H54 (cell line): ENCODE measurements around the gene NEK5.
A peak's percentile ranks its signal among the peaks of the same experiment; 100 is the strongest.

ENCODE experiments used
- DNase-seq: peaks from one replicate; pipeline ENCODE4 v3.0.0; 2011; ENCODE audit warnings: low spot score, mixed read lengths; ENCODE audit not compliant: insufficient read length
- FAIRE-seq: peaks from 3 replicates; lab custom pipeline; 2011; peaks lifted over from hg19 to GRCh38; lab: Jason Lieb, UNC
- POLR2A ChIP-seq: IDR thresholded peaks from 2 replicates; pipeline ENCODE4 v1.6.1; 2011; ENCODE audit warnings: low read depth, mild to moderate bottlenecking, low read length

NEK5 gene

DNA sequence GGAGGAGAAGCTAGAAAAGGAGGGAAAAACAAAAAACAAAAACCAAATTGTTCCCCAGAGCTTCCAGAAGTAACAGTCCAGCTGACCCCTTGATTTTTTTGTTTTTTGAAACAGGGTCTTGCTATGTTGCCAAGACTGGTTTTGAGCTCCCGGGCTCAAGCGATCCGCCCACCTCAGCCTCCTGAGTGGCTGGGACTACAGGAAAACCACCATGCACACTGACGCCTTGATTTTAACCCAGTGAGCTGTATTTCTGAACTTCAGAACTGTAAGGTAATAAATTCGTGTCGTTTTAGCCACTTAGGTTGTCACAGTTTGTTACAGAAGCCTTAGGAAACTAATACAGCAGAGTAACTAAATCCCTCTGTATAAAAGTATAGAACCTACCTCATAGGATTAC, 31.6 kb upstream of the NEK5 start:
- TF ChIP-seq POLR2A, result no peak
- FAIRE-seq, result no peak
- DNase-seq, result no peak

DNA sequence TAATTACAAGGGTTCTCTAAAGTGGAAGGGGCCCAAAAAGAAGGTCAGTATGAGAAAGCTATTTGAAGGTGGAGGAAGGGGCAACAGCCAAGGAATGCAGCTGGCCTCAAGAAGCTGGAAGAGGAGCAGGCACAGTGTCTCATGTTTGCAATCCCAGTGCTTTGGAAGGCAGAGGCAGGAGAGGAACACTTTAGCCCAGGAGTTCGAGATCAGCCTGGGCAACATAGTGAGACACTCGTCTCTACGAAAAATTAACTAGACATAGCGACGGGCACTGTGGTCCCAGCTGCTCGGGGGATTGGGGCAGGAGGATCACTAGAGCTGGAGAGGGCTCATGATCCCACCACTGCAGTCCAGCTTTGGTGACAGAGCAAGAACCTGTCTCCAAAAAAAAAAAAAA, 31.2 kb upstream of the NEK5 start:
- FAIRE-seq, result no peak
- no peak for TF ChIP-seq POLR2A

DNA sequence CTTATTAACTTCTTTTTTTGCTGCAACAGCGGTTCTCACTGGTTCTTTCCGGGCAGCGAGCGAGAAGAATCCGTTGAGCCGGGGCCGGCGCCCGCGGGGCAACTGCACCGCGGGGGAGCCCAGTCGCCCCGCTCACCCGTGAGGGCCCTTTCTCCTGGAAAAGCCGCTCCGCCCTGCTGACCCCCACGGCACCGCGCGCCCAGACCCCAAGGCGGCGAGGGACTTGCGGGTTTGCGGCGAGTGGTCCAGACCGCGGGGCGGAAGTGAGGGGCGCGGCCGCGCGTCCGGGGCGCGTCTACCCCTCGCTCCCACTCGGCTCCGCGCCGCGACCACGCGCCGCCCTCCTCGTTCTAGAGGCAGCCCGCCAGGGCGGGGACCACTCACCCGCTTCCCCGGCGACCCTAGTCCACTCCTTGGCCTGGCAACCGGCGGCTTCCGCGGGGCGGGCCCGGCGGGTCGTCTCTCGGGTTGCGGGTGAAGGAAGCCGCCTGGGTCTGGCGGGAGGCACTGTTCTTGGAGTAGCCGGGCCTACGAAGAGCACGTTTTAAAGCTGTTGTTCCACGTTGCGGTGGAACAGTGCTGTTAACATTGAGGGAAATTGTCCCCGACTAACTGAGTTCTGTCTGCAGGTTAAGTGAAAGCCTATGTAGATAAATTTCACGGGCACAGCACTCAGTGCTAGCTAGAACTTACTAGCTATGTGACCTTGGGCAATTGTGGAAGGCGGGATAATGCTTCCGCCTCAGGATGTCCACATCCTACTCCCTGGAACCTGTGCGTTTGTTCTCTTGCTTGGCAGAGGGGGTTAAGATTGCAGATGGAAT, 30.5 kb upstream of the NEK5 start, which contains the start of gene NEK3:
TSS of gene NEK3 (minus strand) at position 439 of the 824 bp plus-strand sequence. CDS start 3,406 bp downstream, outside the sequence.
- TF ChIP-seq POLR2A, result 0 out of 2 replicates have a peak, but pooled peaks have one; percentile 11
- FAIRE-seq (no peak), DNase-seq (peak; percentile 44)

More for the DNA sequence above, 31.2 kb upstream of the NEK5 start:
- DNase-seq, result no peak

DNA sequence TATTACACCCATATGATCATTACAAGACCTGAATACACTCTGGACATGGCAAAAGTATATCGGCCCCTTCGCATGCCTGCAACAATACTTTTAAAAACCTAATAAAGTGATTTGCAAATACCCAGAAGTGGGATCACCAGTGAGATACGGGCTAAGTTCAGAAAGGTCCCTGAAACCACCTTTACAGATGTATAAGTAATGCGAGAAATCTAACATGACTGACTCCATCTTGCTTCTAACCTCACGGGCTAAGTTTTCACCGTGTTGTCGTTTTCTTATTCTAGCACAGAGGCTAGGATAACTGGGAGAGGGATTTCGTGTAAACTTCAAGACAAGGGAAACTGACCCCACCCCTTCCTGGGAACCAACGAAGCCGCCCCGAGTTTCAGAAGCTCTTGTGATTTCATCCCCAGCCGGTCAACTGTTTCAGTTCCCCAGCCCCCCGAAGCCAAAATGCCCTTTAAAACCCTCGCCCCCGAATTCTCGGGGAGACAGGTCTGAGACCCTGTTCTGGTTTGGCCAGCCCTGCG, 29.8 kb upstream of the NEK5 start:
- DNase-seq (no peak), FAIRE-seq (no peak)
- TF ChIP-seq POLR2A, result no peak

DNA sequence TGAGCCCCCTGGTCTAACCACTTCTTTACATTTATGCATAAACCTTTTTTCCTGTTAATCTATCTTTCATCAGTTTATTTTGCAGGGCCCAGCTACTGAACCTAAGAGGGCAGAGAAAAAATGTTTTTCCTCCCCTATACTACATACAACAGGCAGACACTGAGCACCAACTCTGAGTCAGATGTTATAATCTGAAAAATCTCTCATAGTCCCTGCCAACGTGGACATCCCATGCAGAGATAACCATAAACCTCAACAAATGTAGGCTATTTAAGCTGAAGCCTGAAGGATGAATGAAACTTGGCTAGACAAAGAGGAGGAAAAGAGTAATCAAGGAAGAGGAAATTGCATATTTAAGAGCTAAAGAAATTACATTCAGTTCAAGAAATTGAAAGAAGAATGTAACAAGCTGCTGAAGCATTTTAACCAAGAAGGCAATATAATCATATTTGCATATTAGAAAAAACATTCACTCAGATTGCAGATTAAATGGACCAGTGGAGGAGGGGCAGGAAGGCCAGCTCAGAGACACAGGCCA, 27.9 kb upstream of the NEK5 start:
- TF ChIP-seq POLR2A, result no peak
- FAIRE-seq (no peak), DNase-seq (no peak)

DNA sequence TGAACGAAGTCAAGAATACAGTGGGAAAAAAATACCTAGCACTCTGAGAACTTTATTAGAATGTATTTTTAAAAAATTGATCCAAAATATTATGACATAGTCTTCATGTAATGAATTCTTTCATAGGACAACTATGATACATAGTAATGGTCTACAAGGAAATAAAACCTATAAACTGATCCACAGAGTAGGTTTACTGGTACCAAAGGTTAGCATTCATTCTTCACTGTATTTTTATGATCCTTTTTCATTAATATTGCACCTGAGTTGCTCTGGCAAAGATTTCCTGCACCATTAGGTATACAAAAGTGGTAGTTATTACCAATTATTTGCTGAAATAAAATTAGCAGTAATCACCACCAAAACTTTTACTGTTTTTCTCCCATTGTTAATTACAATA, 26.3 kb upstream of the NEK5 start:
- no peak for DNase-seq
- no peak for FAIRE-seq

DNA sequence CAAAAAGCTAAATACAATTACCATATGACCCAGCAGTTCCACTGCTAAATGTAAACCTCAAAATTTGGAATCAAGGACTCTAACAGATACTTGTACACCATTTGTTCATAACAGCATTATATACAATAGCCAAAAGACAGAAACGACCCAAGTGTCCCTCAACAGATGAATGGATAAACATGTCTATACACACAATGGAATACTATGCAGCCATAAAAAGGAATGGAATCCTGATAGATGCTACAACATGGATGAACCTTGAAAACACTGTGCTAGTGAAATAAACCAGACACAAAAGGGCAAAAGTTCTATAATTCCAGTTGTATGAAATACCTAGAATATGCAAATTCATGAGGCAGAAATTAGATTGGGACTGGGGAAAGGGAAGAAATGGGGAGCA, 18.4 kb upstream of the NEK5 start:
- FAIRE-seq (no peak), DNase-seq (no peak)
- TF ChIP-seq POLR2A, result no peak

More for the DNA sequence above, 26.3 kb upstream of the NEK5 start:
- TF ChIP-seq POLR2A, result no peak

DNA sequence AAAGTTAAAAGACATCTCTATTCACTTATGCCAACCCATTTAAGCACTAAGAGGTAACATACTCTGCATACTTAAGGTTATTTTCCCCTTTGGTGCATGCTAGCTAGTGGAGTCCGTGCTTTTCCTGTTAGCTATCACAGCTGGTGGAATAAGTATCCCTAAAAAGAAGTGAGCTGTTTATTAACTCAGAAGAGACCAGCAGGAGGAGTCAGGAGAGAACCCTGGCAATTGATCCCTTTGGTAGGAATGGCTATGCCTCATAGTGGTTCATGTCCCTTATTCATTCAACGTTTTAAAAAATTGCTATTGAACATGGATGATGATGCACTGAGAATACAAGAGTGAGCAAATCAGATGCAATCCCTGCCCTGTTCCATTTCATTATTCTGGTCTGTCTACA, 12.4 kb upstream of the NEK5 start:
- no peak for FAIRE-seq
- TF ChIP-seq POLR2A, result no peak
- DNase-seq, result no peak

DNA sequence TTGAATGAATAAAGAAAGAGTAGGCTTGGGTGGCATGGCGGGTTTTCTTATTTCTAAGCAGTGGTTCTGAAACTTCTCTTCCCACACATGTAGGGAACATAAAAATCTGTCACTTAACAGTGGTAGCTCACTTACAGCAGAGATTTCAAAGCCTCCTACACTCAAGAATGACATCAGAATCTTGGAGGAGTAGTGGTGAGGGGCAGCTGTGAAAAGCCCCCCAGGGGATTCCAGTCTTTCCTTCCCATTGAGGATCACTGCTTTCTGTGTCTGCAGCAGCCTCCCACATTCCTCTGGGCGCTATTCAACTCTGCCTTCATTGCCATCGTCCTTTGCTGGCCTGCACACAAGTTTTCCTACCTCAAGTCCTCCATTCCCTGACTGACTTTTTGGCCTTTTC, 8.6 kb upstream of the NEK5 start:
- DNase-seq (no peak), FAIRE-seq (no peak)
- TF ChIP-seq POLR2A, result no peak

DNA sequence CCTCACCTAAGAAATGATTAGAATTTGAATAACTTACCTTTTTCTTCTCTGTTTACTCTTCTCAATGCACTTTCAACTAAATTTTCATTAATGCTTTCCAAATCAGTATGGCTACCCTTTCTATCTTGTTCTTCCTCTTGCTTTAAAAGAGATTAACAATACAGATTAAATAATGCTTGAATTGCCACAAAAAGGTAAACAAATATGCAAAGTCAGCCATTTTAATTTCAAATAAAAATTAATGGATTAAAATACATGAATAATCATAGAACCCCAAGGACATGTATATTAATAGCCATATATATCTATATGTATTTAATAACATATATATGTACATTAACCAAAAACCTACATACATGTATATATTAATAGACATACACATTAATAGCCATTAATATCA, 7.9 kb upstream of the NEK5 start:
- no peak for TF ChIP-seq POLR2A
- FAIRE-seq (no peak), DNase-seq (no peak)

DNA sequence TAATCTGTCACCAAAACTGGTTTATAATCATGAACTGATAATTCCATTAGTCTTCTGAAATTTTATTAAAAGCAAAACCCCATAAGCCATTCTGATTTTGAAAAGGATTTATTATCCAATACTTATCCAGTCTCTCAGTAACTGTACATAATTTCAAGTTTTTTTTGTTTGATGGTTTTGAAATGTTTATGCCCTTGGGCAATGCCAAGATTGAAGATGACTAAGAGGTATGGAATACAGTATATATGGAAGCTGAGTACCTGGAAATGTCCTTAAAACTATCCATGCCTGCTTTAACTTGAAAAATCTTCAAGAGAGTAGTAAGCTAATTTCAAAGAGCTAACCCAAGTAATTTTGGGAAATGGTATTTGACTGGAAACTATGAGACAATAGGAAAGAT, 1.8 kb upstream of the NEK5 start:
- DNase-seq, result no peak
- no peak for TF ChIP-seq POLR2A
- no peak for FAIRE-seq

DNA sequence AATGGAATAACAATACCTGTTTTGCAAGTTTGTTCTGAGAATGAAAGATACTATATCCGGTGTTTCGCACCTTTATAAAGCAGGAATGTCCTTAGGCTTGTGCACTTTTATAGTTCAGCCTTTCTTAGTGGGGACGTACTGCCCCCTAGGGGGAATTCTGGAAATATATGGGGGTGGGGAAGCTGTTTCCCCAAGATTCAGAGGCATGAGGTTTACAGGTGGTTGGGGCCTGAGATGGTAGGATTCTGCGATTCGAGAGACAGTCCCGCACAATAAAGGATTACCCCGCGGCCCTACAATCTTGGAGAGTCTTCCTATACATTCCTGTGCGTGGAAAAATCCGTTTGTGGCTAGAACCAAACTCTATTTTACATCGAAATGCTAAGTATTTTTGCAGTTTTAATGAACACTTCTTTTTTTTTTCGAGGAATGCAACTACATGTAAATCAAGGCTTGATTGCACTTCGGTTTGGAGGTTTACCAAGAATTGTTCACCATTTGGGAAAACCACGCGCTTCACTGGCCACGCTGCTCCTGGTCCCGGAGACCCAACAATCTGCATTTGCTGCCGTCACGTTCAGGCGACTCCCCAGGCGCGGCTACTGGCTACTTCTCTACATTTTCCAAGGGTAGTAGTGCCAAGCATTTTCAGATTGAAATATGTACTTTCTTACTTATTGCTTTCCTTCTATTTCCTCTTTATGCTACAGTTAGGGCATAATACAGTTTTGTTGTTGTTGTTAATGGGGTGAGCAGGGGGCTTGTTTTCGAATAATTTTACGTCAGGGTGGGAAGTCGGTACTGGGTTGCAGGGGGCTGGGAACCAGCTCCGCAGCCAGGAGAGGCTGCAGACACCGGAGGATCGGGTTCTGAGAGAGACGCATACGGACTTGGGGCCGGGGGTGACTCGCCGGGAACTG, 830 bp downstream of the NEK5 start:
- no peak for FAIRE-seq
- no peak for TF ChIP-seq POLR2A
- DNase-seq, result peak; percentile 25

DNA sequence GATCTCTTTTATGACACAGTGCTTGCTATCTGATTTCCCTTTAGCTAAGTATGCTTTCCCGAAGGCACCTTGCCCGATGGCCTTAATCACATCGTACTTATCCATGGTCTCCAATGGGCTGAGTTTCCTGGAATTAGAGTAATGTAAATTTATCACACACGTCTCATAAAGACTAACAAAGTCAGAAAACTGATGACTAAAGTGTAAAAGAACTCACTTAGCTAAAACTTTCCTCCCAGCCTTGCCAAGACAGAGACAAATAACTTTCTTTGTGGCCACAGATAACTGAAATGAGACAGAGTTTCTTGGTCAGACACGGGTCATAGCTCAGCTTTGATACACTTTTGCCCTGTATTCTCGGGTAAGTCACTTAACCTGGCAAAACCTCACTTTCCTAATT, 1.5 kb downstream of the NEK5 start:
- TF ChIP-seq POLR2A, result no peak
- no peak for FAIRE-seq
- DNase-seq, result peak; percentile 3

DNA sequence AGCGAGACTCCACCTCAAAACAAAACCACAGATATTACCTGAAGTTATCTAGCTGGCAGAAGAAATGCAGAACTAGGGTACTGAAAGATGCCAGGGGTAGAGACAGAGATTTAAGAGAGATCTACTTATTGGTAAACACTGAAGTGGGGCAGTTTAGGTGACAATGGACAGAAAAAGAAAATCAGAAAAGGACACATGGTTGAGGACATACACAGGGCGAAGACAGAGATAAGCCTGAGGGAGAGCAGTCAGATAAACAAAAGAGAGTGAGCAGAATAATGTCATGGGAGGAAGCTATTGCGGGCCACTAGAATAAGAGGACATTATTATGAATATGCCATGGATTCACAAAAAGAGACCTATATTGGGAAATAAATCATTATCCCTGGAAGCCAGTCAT, 3.3 kb downstream of the NEK5 start:
- FAIRE-seq, result no peak
- DNase-seq, result no peak
- no peak for TF ChIP-seq POLR2A

DNA sequence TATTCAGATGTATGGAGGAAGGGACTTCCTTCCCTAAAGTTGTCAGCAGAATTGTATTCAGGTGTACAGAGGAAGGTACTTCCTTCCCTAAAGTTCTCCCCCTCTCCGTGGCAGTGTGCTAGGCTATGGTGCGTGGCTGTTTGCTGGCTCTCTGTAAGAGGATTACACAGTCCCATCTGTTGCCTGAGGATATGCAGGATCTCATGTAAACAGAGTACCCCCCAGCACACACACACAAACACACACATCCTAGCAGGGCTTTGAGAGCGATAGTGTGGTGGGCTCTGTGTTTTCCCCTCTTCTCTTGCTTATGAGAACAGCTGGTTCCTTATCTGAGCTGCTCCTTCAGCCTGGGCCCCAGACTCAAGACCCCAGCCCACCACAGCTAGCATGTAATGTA, 10.3 kb downstream of the NEK5 start:
- DNase-seq, result no peak
- FAIRE-seq, result no peak
- TF ChIP-seq POLR2A, result no peak
